OCI-LY1 (cell line): Measurements from ENCODE around the gene AKAP1.

Experiments
- EZH2 ChIP-seq: fragments of 200-600 bp; sonication (generic), shearing (Covaris generic); IDR thresholded peaks from 2 replicates; pipeline ENCODE4 v1.8.0; 2017; ENCODE audit warnings: borderline replicate concordance, mixed run types, mild to moderate bottlenecking, antibody characterized with exemption, low read length, moderate library complexity, mixed read lengths
- TF ChIP-seq, protein P1 (sequence below): fragments of 200-600 bp; sonication (generic), shearing (Covaris generic); IDR thresholded peaks from 2 replicates; pipeline ENCODE4 v1.5.1; 2017; ENCODE audit warnings: mild to moderate bottlenecking, antibody characterized with exemption, low read length, moderate library complexity, mixed read lengths

DNA sequence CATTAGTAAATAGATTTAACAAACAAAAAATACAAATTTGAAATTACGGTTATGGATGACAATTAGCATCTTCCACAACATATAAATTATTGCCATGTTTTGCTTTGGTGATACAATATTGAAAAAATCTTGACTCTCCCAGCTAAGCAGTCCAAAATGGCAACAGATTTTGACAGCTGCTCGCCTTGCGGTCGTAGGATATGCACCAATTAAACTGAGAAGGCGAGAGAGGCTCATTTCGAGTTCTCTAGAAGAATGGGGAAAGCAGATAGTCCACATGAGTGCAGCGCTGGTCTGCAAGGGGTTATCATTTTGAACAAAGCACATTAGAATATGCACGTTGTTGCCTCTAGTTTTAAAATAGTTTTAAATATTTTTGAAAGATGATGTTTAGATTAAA, 55.3 kb downstream of the AKAP1 start:
- TF ChIP-seq, protein P1, sequence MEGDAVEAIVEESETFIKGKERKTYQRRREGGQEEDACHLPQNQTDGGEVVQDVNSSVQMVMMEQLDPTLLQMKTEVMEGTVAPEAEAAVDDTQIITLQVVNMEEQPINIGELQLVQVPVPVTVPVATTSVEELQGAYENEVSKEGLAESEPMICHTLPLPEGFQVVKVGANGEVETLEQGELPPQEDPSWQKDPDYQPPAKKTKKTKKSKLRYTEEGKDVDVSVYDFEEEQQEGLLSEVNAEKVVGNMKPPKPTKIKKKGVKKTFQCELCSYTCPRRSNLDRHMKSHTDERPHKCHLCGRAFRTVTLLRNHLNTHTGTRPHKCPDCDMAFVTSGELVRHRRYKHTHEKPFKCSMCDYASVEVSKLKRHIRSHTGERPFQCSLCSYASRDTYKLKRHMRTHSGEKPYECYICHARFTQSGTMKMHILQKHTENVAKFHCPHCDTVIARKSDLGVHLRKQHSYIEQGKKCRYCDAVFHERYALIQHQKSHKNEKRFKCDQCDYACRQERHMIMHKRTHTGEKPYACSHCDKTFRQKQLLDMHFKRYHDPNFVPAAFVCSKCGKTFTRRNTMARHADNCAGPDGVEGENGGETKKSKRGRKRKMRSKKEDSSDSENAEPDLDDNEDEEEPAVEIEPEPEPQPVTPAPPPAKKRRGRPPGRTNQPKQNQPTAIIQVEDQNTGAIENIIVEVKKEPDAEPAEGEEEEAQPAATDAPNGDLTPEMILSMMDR, result no peak
- no peak for TF ChIP-seq EZH2
